Measurements from ENCODE around the gene FAM193B. TPM values are rescaled to one million over a fixed set of nuclear protein-coding genes. Genes with fewer than 3 reads are reported as not detected.
"Not testable (repeated sequence)": the region's sequence is repeated elsewhere in the genome, so short reads cannot be mapped to it uniquely, and the experiment has no call there.

FAM193B gene
- total RNA-seq, 1 experiment from 2014 or later: 17.4 TPM

- no peak for DNase-seq (ENCODE audit: low read depth)
These were observed 66.4 kb downstream of the FAM193B start for GRCh38 chr5:177487975-177488374.

GRCh38 chr5:177487144-177487543 is 67.2 kb downstream of the FAM193B start:
- no peak for DNase-seq (ENCODE audit: low read depth)

- no peak for DNase-seq (ENCODE audit: low read depth)
These were observed 68.1 kb downstream of the FAM193B start for GRCh38 chr5:177486256-177486655.

GRCh38 chr5:177485753-177486152 is 68.6 kb downstream of the FAM193B start:
- not testable (repeated sequence) for DNase-seq (ENCODE audit: low read depth)

- no peak for DNase-seq (ENCODE audit: low read depth)
These were observed 69.3 kb downstream of the FAM193B start for GRCh38 chr5:177484902-177485549.

GRCh38 chr5:177483994-177484901 is 70.1 kb downstream of the FAM193B start:
- DNase-seq (ENCODE audit: low read depth): no peak

GRCh38 chr5:177483042-177483441 is 71.3 kb downstream of the FAM193B start:
- no peak for DNase-seq (ENCODE audit: low read depth)

GRCh38 chr5:177482359-177482795 is 72.0 kb downstream of the FAM193B start:
- no peak for DNase-seq (ENCODE audit: low read depth)

- DNase-seq (ENCODE audit: low read depth): no peak
These were observed 74.6 kb downstream of the FAM193B start for GRCh38 chr5:177479774-177480173.

- no peak for DNase-seq (ENCODE audit: low read depth)
These were observed 75.4 kb downstream of the FAM193B start for GRCh38 chr5:177478711-177479646.

GRCh38 chr5:177477701-177478477 is 76.5 kb downstream of the FAM193B start:
- DNase-seq (ENCODE audit: low read depth): no peak

- no peak for DNase-seq (ENCODE audit: low read depth)
These were observed 77.7 kb downstream of the FAM193B start for GRCh38 chr5:177476531-177477233.

GRCh38 chr5:177475563-177476427 is 78.6 kb downstream of the FAM193B start:
- DNase-seq (ENCODE audit: low read depth): no peak

GRCh38 chr5:177474846-177475562 is 79.4 kb downstream of the FAM193B start:
- no peak for DNase-seq (ENCODE audit: low read depth)

- DNase-seq (ENCODE audit: low read depth): no peak
These were observed 80.3 kb downstream of the FAM193B start for GRCh38 chr5:177474002-177474476.

GRCh38 chr5:177473443-177474001 is 80.8 kb downstream of the FAM193B start, which contains the start of gene DBN1:
DBN1 (minus strand) TSS chr5:177473634; CDS start chr5:177473521, 113 bp downstream.
- no peak for DNase-seq (ENCODE audit: low read depth)
